ENCODE measurements around the gene JARID2. TPM values are rescaled to one million over a fixed set of nuclear protein-coding genes. Genes with fewer than 3 reads are reported as not detected.

JARID2 gene
- total and polyA plus RNA-seq, 7 experiments from 2014 or later, result 6.9 to 39.6 (median 24.1) TPM

DNA sequence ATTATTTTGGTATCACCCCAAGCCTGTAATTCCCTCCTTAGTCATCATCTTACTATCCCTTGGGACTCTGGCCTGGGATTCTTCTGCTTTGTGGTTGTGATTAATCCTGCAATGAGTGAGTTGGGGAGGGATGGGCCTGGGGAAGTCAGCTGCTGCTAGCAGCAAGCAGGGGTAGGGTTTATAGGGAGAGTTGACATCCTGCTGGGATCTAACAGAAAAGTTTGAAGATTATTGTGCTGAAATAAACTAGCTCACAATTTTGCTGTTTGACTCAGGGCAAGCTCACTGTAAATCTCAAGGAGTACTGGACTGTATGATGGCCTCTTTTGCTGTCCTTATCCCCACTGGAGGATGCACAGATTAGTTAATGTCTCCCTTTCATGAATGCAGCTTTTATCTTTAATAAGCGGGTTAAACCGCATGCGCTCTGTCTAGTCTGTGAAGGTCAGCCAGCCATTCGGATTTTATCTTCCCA is 83.4 kb downstream of the JARID2 start:
- CTCF ChIA-PET, result no interaction called here

DNA sequence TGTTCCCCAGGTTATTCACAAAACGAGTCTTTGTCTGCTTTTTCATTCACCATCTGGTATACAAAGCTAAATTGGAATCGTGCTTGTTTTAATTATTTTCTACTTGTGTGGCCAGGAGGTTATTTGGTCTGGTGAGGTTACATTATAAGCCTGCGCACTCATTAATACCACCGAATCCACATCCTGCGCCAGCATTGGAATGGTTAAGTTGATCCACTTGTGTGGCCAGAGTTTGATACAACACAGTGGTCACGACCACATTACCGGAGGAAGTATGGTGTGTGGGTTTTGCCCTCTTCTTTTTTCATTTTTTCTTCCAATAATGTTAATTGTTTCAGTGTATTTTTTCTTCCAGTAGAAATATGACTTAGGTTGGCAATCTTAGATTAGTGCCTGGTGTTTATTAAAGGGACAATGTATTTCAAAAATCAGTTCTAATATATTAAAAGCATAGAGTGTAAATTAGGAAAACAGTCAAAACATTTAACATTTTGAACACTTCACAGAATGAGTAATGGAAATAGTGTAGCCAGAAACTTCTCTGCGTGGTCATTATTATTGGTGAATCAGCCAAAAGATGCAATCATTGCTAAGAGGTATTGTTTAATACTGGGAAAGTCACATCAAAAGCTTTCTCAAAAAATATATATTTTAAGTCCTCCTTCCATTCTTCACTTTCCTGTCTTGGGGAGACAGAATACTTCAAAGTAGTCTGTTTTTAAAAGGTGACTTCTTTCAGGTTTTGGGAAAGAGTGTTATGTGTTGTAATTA is 84.5 kb downstream of the JARID2 start:
- no peak overlapping the region for H3K4me3 ChIP-seq (ENCODE audit: low read length)
- no peaks in the 10 kb centered on the region for H3K9me3 ChIP-seq (ENCODE audit: control insufficient read depth in 2 of 3, low read length in 3 of 3)
- CTCF ChIA-PET, result no interaction called here
- peak overlapping the region in 6 of 9 donors; percentile 20 to 73 (median 56) for H3K27ac Mint-ChIP-seq
- H3K9me3 Mint-ChIP-seq, result no peaks in the 10 kb centered on the region
- H3K27me3 ChIP-seq (ENCODE audit: control insufficient read depth in 2 of 2, insufficient read depth in 2 of 2, low read length in 2 of 2), result no peaks in the 10 kb centered on the region
- POLR2A ChIA-PET, result interaction anchor here (0.9 kb wide), 1 partner anchor 9 kb away, joined by 4 read pairs; no protein-coding TSS in a partner anchor
- intact Hi-C loops (cut with micrococcal nuclease), result loop anchor here in 1 of 2 donors (2.0 kb wide), 1 partner anchor 16 kb away; no protein-coding TSS in a partner anchor
- H3K27ac ChIP-seq (ENCODE audit: low read depth, low read length), result no peak overlapping the region
- peaks cover 46 to 94% (median 84%) of the 10 kb centered on the region in 7 donors for H3K4me1 Mint-ChIP-seq
- peaks cover 26 to 41% of the 10 kb centered on the region in 2 donors for H3K4me1 ChIP-seq (ENCODE audit: control insufficient read depth in 2 of 2, insufficient read depth in 2 of 2, low read length in 2 of 2)
- no peaks in the 10 kb centered on the region for H3K36me3 ChIP-seq (ENCODE audit: control insufficient read depth in 2 of 3, insufficient read depth in 3 of 3, low read length in 3 of 3)
- no peaks in the 10 kb centered on the region for H3K27me3 Mint-ChIP-seq
- no peak for DNase-seq
- no peak for ATAC-seq
- peaks cover 0 to 2% (median 0%) of the 10 kb centered on the region in 5 donors for H3K36me3 Mint-ChIP-seq
- H3K4me3 Mint-ChIP-seq, result peak overlapping the region in 7 of 10 donors; percentile 18 to 59 (median 25)

More for the DNA sequence above, 83.4 kb downstream of the JARID2 start:
- Mint-ChIP-seq H3K4me1 (peaks cover 38 to 94% (median 80%) of the 10 kb centered on the region in 7 donors), H3K9me3 (no peaks in the 10 kb centered on the region), H3K36me3 (peaks cover 0 to 2% (median 0%) of the 10 kb centered on the region in 5 donors), H3K27me3 (no peaks in the 10 kb centered on the region), H3K4me3 (peak overlapping the region in 6 of 10 donors; percentile 1 to 59 (median 23)), H3K27ac (peak overlapping the region in 3 of 9 donors; percentile 37 to 70 (median 54))
- ATAC-seq, result no peak
- Histone ChIP-seq H3K36me3 (ENCODE audit: control insufficient read depth in 2 of 3, insufficient read depth in 3 of 3, low read length in 3 of 3) (no peaks in the 10 kb centered on the region), H3K4me3 (ENCODE audit: low read length) (no peak overlapping the region), H3K4me1 (ENCODE audit: control insufficient read depth in 2 of 2, insufficient read depth in 2 of 2, low read length in 2 of 2) (peaks cover 26 to 46% of the 10 kb centered on the region in 2 donors), H3K9me3 (ENCODE audit: control insufficient read depth in 2 of 3, low read length in 3 of 3) (no peaks in the 10 kb centered on the region), H3K27ac (ENCODE audit: low read depth, low read length) (no peak overlapping the region), H3K27me3 (ENCODE audit: control insufficient read depth in 2 of 2, insufficient read depth in 2 of 2, low read length in 2 of 2) (no peaks in the 10 kb centered on the region)
- POLR2A ChIA-PET, result interaction anchor here (0.9 kb wide), 1 partner anchor 10 kb away, joined by 4 read pairs; no protein-coding TSS in a partner anchor
- DNase-seq, result no peak
- intact Hi-C loops (cut with micrococcal nuclease), result loop anchor here in 1 of 2 donors (5.0 kb wide), 1 partner anchor 63 kb away; no protein-coding TSS in a partner anchor

DNA sequence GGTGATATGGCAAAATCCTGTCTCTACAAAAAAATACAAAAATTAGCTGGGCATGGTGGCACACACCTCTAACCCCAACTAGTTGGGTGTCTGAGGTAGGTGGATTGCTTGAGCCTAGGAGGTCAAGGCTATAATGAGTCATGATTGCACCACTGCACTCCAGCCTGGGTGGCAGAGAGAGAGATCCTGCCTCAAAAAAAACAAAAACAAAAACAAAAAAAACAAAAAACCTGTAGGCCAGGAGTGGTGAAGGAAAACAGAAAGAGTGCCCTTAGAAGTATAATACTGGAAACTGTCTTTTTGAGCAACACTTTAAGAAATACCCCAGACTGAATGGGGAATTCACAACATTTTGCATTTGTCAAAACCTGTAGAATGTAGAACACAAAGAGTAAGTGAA is 85.3 kb downstream of the JARID2 start:
- Histone ChIP-seq H3K36me3 (ENCODE audit: control insufficient read depth in 2 of 3, insufficient read depth in 3 of 3, low read length in 3 of 3) (no peaks in the 10 kb centered on the region), H3K4me1 (ENCODE audit: control insufficient read depth in 2 of 2, insufficient read depth in 2 of 2, low read length in 2 of 2) (peaks cover 24 to 40% of the 10 kb centered on the region in 2 donors), H3K27ac (ENCODE audit: low read depth, low read length) (no peak overlapping the region), H3K9me3 (ENCODE audit: control insufficient read depth in 2 of 3, low read length in 3 of 3) (no peaks in the 10 kb centered on the region), H3K4me3 (ENCODE audit: low read length) (no peak overlapping the region), H3K27me3 (ENCODE audit: control insufficient read depth in 2 of 2, insufficient read depth in 2 of 2, low read length in 2 of 2) (no peaks in the 10 kb centered on the region)
- ChIA-PET POLR2A (interaction anchor here (0.8 kb wide), 1 partner anchor 715 kb away, joined by 3 read pairs; no protein-coding TSS in a partner anchor), CTCF (interaction anchor here (0.6 to 1.1 kb wide), 2 partner anchors 95 to 132 kb away, joined by 3 read pairs; no protein-coding TSS in a partner anchor)
- H3K4me1 Mint-ChIP-seq, result peaks cover 53 to 95% (median 85%) of the 10 kb centered on the region in 7 donors
- H3K9me3 Mint-ChIP-seq, result no peaks in the 10 kb centered on the region
- H3K4me3 Mint-ChIP-seq, result peak overlapping the region in 6 of 10 donors; percentile 39 to 68 (median 54)
- ATAC-seq, result no peak
- DNase-seq, result no peak
- H3K27ac Mint-ChIP-seq, result peak overlapping the region in 7 of 9 donors; percentile 5 to 73 (median 43)
- intact Hi-C loops (cut with micrococcal nuclease), result loop anchor here in 1 of 2 donors (2.0 kb wide), 1 partner anchor 16 kb away; no protein-coding TSS in a partner anchor
- H3K27me3 Mint-ChIP-seq, result no peaks in the 10 kb centered on the region
- peaks cover 0 to 3% (median 0%) of the 10 kb centered on the region in 5 donors for H3K36me3 Mint-ChIP-seq

- Histone ChIP-seq H3K9me3 (ENCODE audit: control insufficient read depth in 2 of 3, low read length in 3 of 3) (no peaks in the 10 kb centered on the region), H3K4me1 (ENCODE audit: control insufficient read depth in 2 of 2, insufficient read depth in 2 of 2, low read length in 2 of 2) (peaks cover 20 to 42% of the 10 kb centered on the region in 2 donors), H3K27me3 (ENCODE audit: control insufficient read depth in 2 of 2, insufficient read depth in 2 of 2, low read length in 2 of 2) (no peaks in the 10 kb centered on the region), H3K4me3 (ENCODE audit: low read length) (no peak overlapping the region), H3K36me3 (ENCODE audit: control insufficient read depth in 2 of 3, insufficient read depth in 3 of 3, low read length in 3 of 3) (no peaks in the 10 kb centered on the region), H3K27ac (ENCODE audit: low read depth, low read length) (no peak overlapping the region)
- ChIA-PET CTCF (interaction anchor here (0.6 to 1.1 kb wide), 2 partner anchors 95 to 132 kb away, joined by 3 read pairs; no protein-coding TSS in a partner anchor), POLR2A (interaction anchor here (0.8 to 1.5 kb wide), 2 partner anchors 9 to 715 kb away, joined by 3 to 4 read pairs; no protein-coding TSS in a partner anchor)
- Mint-ChIP-seq H3K4me1 (peaks cover 56 to 96% (median 89%) of the 10 kb centered on the region in 7 donors), H3K27me3 (no peaks in the 10 kb centered on the region), H3K27ac (peak overlapping the region in 7 of 9 donors; percentile 5 to 86 (median 59)), H3K36me3 (peaks cover 0 to 3% (median 0%) of the 10 kb centered on the region in 5 donors), H3K4me3 (peak overlapping the region in 6 of 10 donors; percentile 12 to 68 (median 54)), H3K9me3 (no peaks in the 10 kb centered on the region)
- intact Hi-C loops (cut with micrococcal nuclease), result loop anchor here in 1 of 2 donors (2.0 kb wide), 1 partner anchor 15 kb away; no protein-coding TSS in a partner anchor
- DNase-seq (no peak), ATAC-seq (no peak)
Measured at GRCh38 chr6:15331629-15332251, 85.9 kb downstream of the JARID2 start.

DNA sequence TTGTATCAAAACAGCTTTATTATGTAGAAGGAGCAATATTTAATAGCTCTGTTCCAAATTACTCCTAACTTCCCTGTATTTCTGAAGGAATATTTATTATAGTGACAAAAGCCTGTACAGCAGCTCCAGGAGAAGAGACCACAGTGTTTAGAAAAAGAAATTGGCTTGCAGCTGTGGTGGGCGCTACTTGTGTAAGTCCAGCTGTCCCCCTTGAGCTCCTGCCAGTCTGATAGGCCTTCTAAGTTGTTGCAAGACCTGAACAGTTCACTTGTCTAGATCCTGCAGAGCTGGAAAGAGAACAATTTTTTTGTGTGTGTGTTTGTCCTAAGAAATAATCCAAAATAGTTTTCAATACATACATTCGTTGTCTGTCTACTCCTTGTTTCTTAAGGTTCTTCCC is 86.6 kb downstream of the JARID2 start:
- H3K9me3 ChIP-seq (ENCODE audit: control insufficient read depth in 2 of 3, low read length in 3 of 3), result no peaks in the 10 kb centered on the region
- Mint-ChIP-seq H3K27ac (peak overlapping the region in 1 of 9 donors; percentile 52), H3K4me3 (no peak overlapping the region), H3K36me3 (peaks cover 0 to 3% (median 0%) of the 10 kb centered on the region in 5 donors), H3K4me1 (peaks cover 58 to 96% (median 88%) of the 10 kb centered on the region in 7 donors), H3K27me3 (no peaks in the 10 kb centered on the region), H3K9me3 (no peaks in the 10 kb centered on the region)
- no peak for ATAC-seq
- no peak for DNase-seq
- no peaks in the 10 kb centered on the region for H3K27me3 ChIP-seq (ENCODE audit: control insufficient read depth in 2 of 2, insufficient read depth in 2 of 2, low read length in 2 of 2)
- CTCF ChIA-PET, result interaction anchor here (0.7 kb wide), 1 partner anchor 55 kb away, joined by 4 read pairs; no protein-coding TSS in a partner anchor
- H3K4me1 ChIP-seq (ENCODE audit: control insufficient read depth in 2 of 2, insufficient read depth in 2 of 2, low read length in 2 of 2), result peaks cover 20 to 45% of the 10 kb centered on the region in 2 donors
- intact Hi-C loops (cut with micrococcal nuclease), result no loop called here
- POLR2A ChIA-PET, result interaction anchor here (1.5 kb wide), 1 partner anchor 8 kb away, joined by 4 read pairs; no protein-coding TSS in a partner anchor
- H3K27ac ChIP-seq (ENCODE audit: low read depth, low read length), result no peak overlapping the region
- no peak overlapping the region for H3K4me3 ChIP-seq (ENCODE audit: low read length)
- no peaks in the 10 kb centered on the region for H3K36me3 ChIP-seq (ENCODE audit: control insufficient read depth in 2 of 3, insufficient read depth in 3 of 3, low read length in 3 of 3)

- Histone ChIP-seq H3K4me3 (ENCODE audit: low read length) (no peak overlapping the region), H3K9me3 (ENCODE audit: control insufficient read depth in 2 of 3, low read length in 3 of 3) (no peaks in the 10 kb centered on the region), H3K27me3 (ENCODE audit: control insufficient read depth in 2 of 2, insufficient read depth in 2 of 2, low read length in 2 of 2) (no peaks in the 10 kb centered on the region), H3K36me3 (ENCODE audit: control insufficient read depth in 2 of 3, insufficient read depth in 3 of 3, low read length in 3 of 3) (no peaks in the 10 kb centered on the region), H3K27ac (ENCODE audit: low read depth, low read length) (no peak overlapping the region), H3K4me1 (ENCODE audit: control insufficient read depth in 2 of 2, insufficient read depth in 2 of 2, low read length in 2 of 2) (peaks cover 13 to 27% of the 10 kb centered on the region in 2 donors)
- intact Hi-C loops (cut with micrococcal nuclease), result no loop called here
- H3K4me3 Mint-ChIP-seq, result peak overlapping the region in 1 of 10 donors; percentile 7
- peak overlapping the region in 6 of 9 donors; percentile 33 to 84 (median 55) for H3K27ac Mint-ChIP-seq
- H3K36me3 Mint-ChIP-seq, result peaks cover 0 to 3% (median 0%) of the 10 kb centered on the region in 5 donors
- ChIA-PET CTCF (no interaction called here), POLR2A (no interaction called here)
- no peak for DNase-seq
- ATAC-seq, result no peak
- no peaks in the 10 kb centered on the region for H3K27me3 Mint-ChIP-seq
- no peaks in the 10 kb centered on the region for H3K9me3 Mint-ChIP-seq
- peaks cover 51 to 95% (median 82%) of the 10 kb centered on the region in 7 donors for H3K4me1 Mint-ChIP-seq
Measured at GRCh38 chr6:15335385-15335784, 89.5 kb downstream of the JARID2 start.
